K562 (cell line): ENCODE data around the gene HNF4A. TPM values are rescaled to one million over a fixed set of nuclear protein-coding genes. Genes with fewer than 3 reads are reported as not detected.

Source experiments
- ATAC-seq: fragments of 200-7000 bp; cut with Tn5 transposase; 3 replicates; pipeline ENCODE4 v1.9.1; 2020; ENCODE audit warnings: moderate library complexity
- BruUV-seq: library from RNA; stranded (reverse); fragments of 400-500 nt; replicated peaks from 2 replicates; lab custom pipeline; 2021; lab: Mats Ljungman, UMichigan
- CTCF ChIA-PET: fragments of 300-600 bp; formaldehyde crosslinking; extraction: SDS; loops from one replicate; lab custom pipeline; 2021; ENCODE audit warnings: low intra/inter-chr PET ratio; lab: Yijun Ruan, JAX
- POLR2A ChIA-PET: fragments of 300-600, 350-650 bp; sonication (Branson Sonifier 250); formaldehyde crosslinking; extraction: SDS; loops from one replicate; lab custom pipeline; 2021; ENCODE audit warnings: antibody characterized with exemption, inconsistent platforms; lab: Yijun Ruan, JAX
- DNase-seq, 4 experiments: peaks; one replicate each; pipeline versions ENCODE4 v3.0.0 to v3.0.0-alpha.2; 2011 to 2018; ENCODE audit warnings: low spot score in 3 of 4, mixed read lengths in 3 of 4; ENCODE audit errors: extremely low read depth in 1 of 4
- FAIRE-seq: peaks from 2 replicates; lab custom pipeline; 2011; peaks lifted over from hg19 to GRCh38; lab: Jason Lieb, UNC
- H2AFZ ChIP-seq: 2 replicates; pipeline ENCODE4 v1.6.0; 2011; ENCODE audit warnings: low read depth, low read length, control low read depth, inconsistent platforms
- H3K27ac ChIP-seq: fragments of 200-600 bp; 3 replicates; pipeline ENCODE4 v1.8.0; 2011; ENCODE audit warnings: low read depth, mild to moderate bottlenecking, control low read depth, inconsistent platforms, low read length, moderate library complexity, mixed read lengths; ENCODE audit errors: extremely low read depth
- H3K27me3 ChIP-seq, 2 experiments: fragments of 300-600 bp in 1 of 2; 2 replicates in 1 of 2; 3 replicates in 1 of 2; pipeline versions ENCODE4 v1.6.0 to v1.8.0; 2011; ENCODE audit warnings: inconsistent platforms in 2 of 2, low read length in 2 of 2, mild to moderate bottlenecking in 1 of 2, mixed read lengths in 1 of 2, moderate library complexity in 1 of 2; ENCODE audit not compliant: control insufficient read depth in 2 of 2, insufficient read depth in 2 of 2
- H3K36me3 ChIP-seq: fragments of 300-600 bp; 3 replicates; pipeline ENCODE4 v1.8.0; 2011; ENCODE audit warnings: mild to moderate bottlenecking, low read length, inconsistent platforms; ENCODE audit not compliant: control insufficient read depth, insufficient read depth
- H3K4me1 ChIP-seq, 2 experiments: fragments of 200-600 bp in 1 of 2; replicated peaks in 1 of 2; 2 replicates in 1 of 2; 3 replicates in 1 of 2; pipeline versions ENCODE4 v1.5.1 to v1.8.0; 2011; ENCODE audit warnings: inconsistent platforms in 2 of 2, low read length in 2 of 2, mild to moderate bottlenecking in 1 of 2, mixed read lengths in 1 of 2, moderate library complexity in 1 of 2; ENCODE audit not compliant: control insufficient read depth in 2 of 2, insufficient read depth in 2 of 2
- H3K4me2 ChIP-seq: 2 replicates; pipeline ENCODE4 v1.6.1; 2011; ENCODE audit warnings: low read length, control low read depth, inconsistent platforms, mixed read lengths; ENCODE audit not compliant: insufficient read depth
- H3K4me3 ChIP-seq: fragments of 200-600 bp; sonication (generic), shearing (Covaris generic); 2 replicates; pipeline ENCODE4 v1.5.1; 2016; ENCODE audit warnings: control low read depth, inconsistent platforms
- H3K79me2 ChIP-seq: fragments of 200-600 bp; 3 replicates; pipeline ENCODE4 v1.8.0; 2011; ENCODE audit warnings: low read length, inconsistent platforms; ENCODE audit not compliant: control insufficient read depth, insufficient read depth
- H3K9ac ChIP-seq, 2 experiments: 2 replicates each; pipeline versions ENCODE4 v1.6.0 to v1.6.1; 2011; ENCODE audit warnings: low read depth in 2 of 2, low read length in 2 of 2, control low read depth in 1 of 2, inconsistent platforms in 1 of 2, mild to moderate bottlenecking in 1 of 2, mixed read lengths in 1 of 2; ENCODE audit not compliant: insufficient read depth in 1 of 2
- H3K9me1 ChIP-seq: one replicate; pipeline ENCODE4 v1.6.0; 2011; ENCODE audit warnings: inconsistent platforms, mild to moderate bottlenecking, low read length, moderate library complexity; ENCODE audit not compliant: control insufficient read depth, insufficient read depth
- H3K9me3 ChIP-seq: replicated peaks from 2 replicates; pipeline ENCODE4 v1.5.1; 2011; ENCODE audit warnings: low read depth, low read length, inconsistent platforms; ENCODE audit not compliant: control insufficient read depth, insufficient read depth
- H4K20me1 ChIP-seq: replicated peaks from 2 replicates; pipeline ENCODE4 v1.6.1; 2011; ENCODE audit warnings: low read length, inconsistent platforms, mixed read lengths; ENCODE audit not compliant: control insufficient read depth, insufficient read depth
- CEBPB ChIP-seq: fragments of 450-650 bp; IDR thresholded peaks from 2 replicates; pipeline ENCODE4 v1.6.1; 2016; ENCODE audit warnings: missing genetic modification characterization, missing compliant biosample characterization
- CEBPG ChIP-seq, 3 experiments: fragments of 200-800 bp in 1 of 3; sonication (Bioruptor generic) in 1 of 3; sonication (generic) in 1 of 3; formaldehyde crosslinking in 1 of 3; IDR thresholded peaks in 2 of 3; conservative IDR thresholded peaks in 1 of 3; 2 replicates each; pipeline versions ENCODE4 v1.6.1 to v1.8.0; 2016 to 2022; ENCODE audit warnings: missing compliant biosample characterization in 2 of 3, missing genetic modification characterization in 2 of 3, mild to moderate bottlenecking in 1 of 3, missing genetic modification reagents in 1 of 3
- HMG20B ChIP-seq: fragments of 250-450 bp; sonication (Bioruptor Pico); IDR thresholded peaks from 2 replicates; pipeline ENCODE4 v1.5.0; 2021; ENCODE audit warnings: mild to moderate bottlenecking
- RBM25 ChIP-seq: fragments of 200-400 bp; formaldehyde crosslinking; IDR thresholded peaks from 2 replicates; pipeline ENCODE4 v1.6.1; 2018; ENCODE audit warnings: low read length, low read depth, moderate library complexity; ENCODE audit not compliant: severe bottlenecking
- ZKSCAN1 ChIP-seq: fragments of 150-350 bp; IDR thresholded peaks from 2 replicates; pipeline ENCODE4 v1.6.1; 2016; ENCODE audit warnings: low read depth, low read length
- ZKSCAN8 ChIP-seq: fragments of 200-800 bp; sonication (Bioruptor generic); IDR thresholded peaks from 2 replicates; pipeline ENCODE4 v1.6.1; 2016; ENCODE audit warnings: missing genetic modification characterization, missing compliant biosample characterization
- ZNF134 ChIP-seq: fragments of 250-450 bp; sonication (Bioruptor Pico); conservative IDR thresholded peaks from 2 replicates; pipeline ENCODE4 v1.4.0; 2020
- WGBS: fragments of 100-300 bp; shearing (Covaris generic); methylation state at CpG from one replicate; pipeline ENCODE4 v1.1.6; 2016; ENCODE audit warnings: low coverage, mixed read lengths; ENCODE audit not compliant: insufficient coverage; ENCODE audit errors: missing lambda C conversion rate; 5-methylcytosine and 5-hydroxymethylcytosine counted together
- in situ Hi-C: fragments of 300-500 bp; cut with MboI; formaldehyde crosslinking; loops from 4 replicates; pipeline ENCODE4 v1.15.0; 2018; ENCODE audit warnings: inconsistent platforms, mixed read lengths
- intact Hi-C: fragments of 100-400 bp; cut with micrococcal nuclease; formaldehyde crosslinking; loops from 2 replicates; pipeline ENCODE4 v1.14.2; 2022
- polyA plus RNA-seq, 8 experiments: library from polyadenylated mRNA; depleted of rRNA in 4 of 8; stranded (reverse) in 5 of 8; unstranded in 3 of 8; fragments of >200 nt; fragmentation: Nextera tagmentation in 2 of 8; fragmentation: Illumina TruSeq in 1 of 8; extraction: Ambion mirVana in 2 of 8; extraction: Trizol in 1 of 8; gene quantifications; 2 replicates each; pipeline versions ENCODE4 v1.2.1 to v1.2.3, GENCODE V29; 2011 to 2014; ENCODE audit warnings: inconsistent platforms in 1 of 8, missing spikeins in 1 of 8
- total RNA-seq, 7 experiments: library from RNA; depleted of rRNA in 6 of 7; stranded (reverse); fragments of >200 nt in 6 of 7; fragmentation: Illumina TruSeq in 2 of 7; extraction: Trizol in 2 of 7; gene quantifications; 2 replicates each; pipeline versions ENCODE4 v1.2.1 to v1.2.3, GENCODE V29; 2011 to 2021; ENCODE audit warnings: low replicate concordance in 1 of 7

Gene HNF4A
- total and polyA plus RNA-seq, 9 of the 15 experiments (the other 6 are each of a cell fraction or from before 2014, with no cell fraction given) = 0.03 to 0.27 (median 0.08) TPM; not detected in 5

- in situ Hi-C loops (no loop called here), intact Hi-C loops (no loop called here)
- H2AFZ ChIP-seq = no peak overlapping the region
- ChIA-PET CTCF (no interaction called here), POLR2A (interaction anchor here (1.1 kb wide), 1 partner anchor 228 kb away, joined by 3 read pairs; no protein-coding TSS in a partner anchor)
- peak; percentile 49 for TF ChIP-seq RBM25
- TF ChIP-seq ZKSCAN8 = no peak
- TF ChIP-seq ZNF134 = peak; percentile 99
- DNase-seq (no peak), FAIRE-seq (no peak), ATAC-seq (no peak)
- H3K9ac ChIP-seq = no peak overlapping the region
- H3K4me3 ChIP-seq = no peak overlapping the region
- H3K9me3 ChIP-seq = no peaks in the 10 kb centered on the region
- H4K20me1 ChIP-seq = 0 out of 2 replicates have a peak, but pooled peaks cover 3% of the 10 kb centered on the region
- H3K27ac ChIP-seq = no peak overlapping the region
- no peak overlapping the region for H3K4me2 ChIP-seq
- no TSS peak for BruUV-seq
- no peaks in the 10 kb centered on the region for H3K36me3 ChIP-seq
- WGBS = 0% methylated on average over 2 of the region's 2 CpGs
- H3K27me3 ChIP-seq = peaks cover 12 to 33% of the 10 kb centered on the region in 2 experiments
- no peaks in the 10 kb centered on the region for H3K79me2 ChIP-seq
- no peaks in the 10 kb centered on the region; a peak in 1 of 5 replicates for H3K4me1 ChIP-seq
- no peaks in the 10 kb centered on the region for H3K9me1 ChIP-seq
Observed at GRCh38 chr20:44439318-44439717, 83.8 kb downstream of the HNF4A start.

- Histone ChIP-seq H3K9ac (peak overlapping the region in 1 of 2 experiments; percentile 20; a peak in 1 of 4 replicates), H3K79me2 (no peaks in the 10 kb centered on the region), H3K4me3 (no peak overlapping the region), H2AFZ (no peak overlapping the region), H3K9me3 (no peaks in the 10 kb centered on the region), H4K20me1 (no peaks in the 10 kb centered on the region)
- CTCF ChIA-PET = no interaction called here
- in situ Hi-C loops = no loop called here
- ATAC-seq = no peak
- DNase-seq = no peak
- TF ChIP-seq CEBPG (CRISPR knock-in tag; IDR thresholded peaks at IDR 0.05) (no peak), CEBPG (tag; conservative IDR thresholded peaks at IDR 0.05 in 1 of 2, IDR thresholded peaks at IDR 0.05 in 1 of 2) (peak; percentile 40 to 90; a peak in 2 of 4 replicates), HMG20B (CRISPR knock-in tag) (no peak), ZKSCAN1 (peak; percentile 63; the same call in 1 of the 2 replicates), CEBPB (tag) (peak; percentile 68)
- TF ChIP-seq, all 486 proteins: peak for 3
- no peak overlapping the region for H3K4me2 ChIP-seq
- no peaks in the 10 kb centered on the region; a peak in 1 of 5 replicates for H3K4me1 ChIP-seq
- H3K27me3 ChIP-seq = peaks cover 2 to 18% of the 10 kb centered on the region in 2 experiments; a peak in 3 of 5 replicates
- intact Hi-C loops = no loop called here
- no peak for FAIRE-seq
- no peaks in the 10 kb centered on the region for H3K36me3 ChIP-seq
- no TSS peak for BruUV-seq
- no peak overlapping the region for H3K27ac ChIP-seq
- POLR2A ChIA-PET = no interaction called here
- H3K9me1 ChIP-seq = no peaks in the 10 kb centered on the region
- WGBS = 2% methylated on average over 12 of the region's 12 CpGs
Observed at GRCh38 chr20:44442298-44443070, 87.0 kb downstream of the HNF4A start.
